HL-60 (cell line): ENCODE data around the gene FAM98C.

Experiments
- DNase-seq, 2 experiments: peaks; one replicate each; pipeline ENCODE4 v3.0.0-alpha.2; 2010 to 2020; ENCODE audit warnings: low read depth in 1 of 2, low spot score in 1 of 2
- H3K27ac ChIP-seq: fragments of 250-450 bp; sonication (Bioruptor Pico); replicated peaks from 2 replicates; pipeline ENCODE4 v1.5.1; 2020; ENCODE audit warnings: mild to moderate bottlenecking, moderate library complexity
- H3K27me3 ChIP-seq: fragments of 250-450 bp; sonication (Bioruptor Pico); 2 replicates; pipeline ENCODE4 v1.5.1; 2021; ENCODE audit warnings: mild to moderate bottlenecking, moderate library complexity; ENCODE audit not compliant: insufficient read depth, poor library complexity, severe bottlenecking
- H3K4me3 ChIP-seq: replicated peaks from 2 replicates; pipeline ENCODE4 v1.5.1; 2011; ENCODE audit warnings: mild to moderate bottlenecking, control low read depth, low read length; ENCODE audit not compliant: insufficient read depth
- GABPA ChIP-seq: IDR thresholded peaks from 2 replicates; pipeline ENCODE4 v1.6.1; 2012; ENCODE audit warnings: low read depth
- POLR2AphosphoS5 ChIP-seq: IDR thresholded peaks from 2 replicates; pipeline ENCODE4 v1.6.1; 2012; ENCODE audit warnings: low read depth
- REST ChIP-seq: IDR thresholded peaks from 2 replicates; pipeline ENCODE4 v1.6.1; 2012; ENCODE audit warnings: low read depth; ENCODE audit not compliant: insufficient replicate concordance
- SPI1 ChIP-seq: IDR thresholded peaks from 2 replicates; pipeline ENCODE4 v1.6.1; 2012; ENCODE audit warnings: low read depth, mild to moderate bottlenecking, borderline replicate concordance
- TF ChIP-seq, protein P1 (sequence below): IDR thresholded peaks from one replicate; pipeline ENCODE4 v1.5.1; 2011; ENCODE audit warnings: low read length, control low read depth, inconsistent platforms; ENCODE audit not compliant: insufficient read depth

FAM98C gene

GRCh38 chr19:38412961-38413360 lies 10.1 kb downstream of the FAM98C start:
- TF ChIP-seq POLR2AphosphoS5 (no peak), SPI1 (no peak), GABPA (no peak), REST (no peak)
- TF ChIP-seq, protein P1, sequence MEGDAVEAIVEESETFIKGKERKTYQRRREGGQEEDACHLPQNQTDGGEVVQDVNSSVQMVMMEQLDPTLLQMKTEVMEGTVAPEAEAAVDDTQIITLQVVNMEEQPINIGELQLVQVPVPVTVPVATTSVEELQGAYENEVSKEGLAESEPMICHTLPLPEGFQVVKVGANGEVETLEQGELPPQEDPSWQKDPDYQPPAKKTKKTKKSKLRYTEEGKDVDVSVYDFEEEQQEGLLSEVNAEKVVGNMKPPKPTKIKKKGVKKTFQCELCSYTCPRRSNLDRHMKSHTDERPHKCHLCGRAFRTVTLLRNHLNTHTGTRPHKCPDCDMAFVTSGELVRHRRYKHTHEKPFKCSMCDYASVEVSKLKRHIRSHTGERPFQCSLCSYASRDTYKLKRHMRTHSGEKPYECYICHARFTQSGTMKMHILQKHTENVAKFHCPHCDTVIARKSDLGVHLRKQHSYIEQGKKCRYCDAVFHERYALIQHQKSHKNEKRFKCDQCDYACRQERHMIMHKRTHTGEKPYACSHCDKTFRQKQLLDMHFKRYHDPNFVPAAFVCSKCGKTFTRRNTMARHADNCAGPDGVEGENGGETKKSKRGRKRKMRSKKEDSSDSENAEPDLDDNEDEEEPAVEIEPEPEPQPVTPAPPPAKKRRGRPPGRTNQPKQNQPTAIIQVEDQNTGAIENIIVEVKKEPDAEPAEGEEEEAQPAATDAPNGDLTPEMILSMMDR = no peak
- no peak for DNase-seq
- H3K27me3 ChIP-seq = no peaks in the 10 kb centered on the region
- H3K4me3 ChIP-seq = no peak overlapping the region
- H3K27ac ChIP-seq = no peak overlapping the region

DNA sequence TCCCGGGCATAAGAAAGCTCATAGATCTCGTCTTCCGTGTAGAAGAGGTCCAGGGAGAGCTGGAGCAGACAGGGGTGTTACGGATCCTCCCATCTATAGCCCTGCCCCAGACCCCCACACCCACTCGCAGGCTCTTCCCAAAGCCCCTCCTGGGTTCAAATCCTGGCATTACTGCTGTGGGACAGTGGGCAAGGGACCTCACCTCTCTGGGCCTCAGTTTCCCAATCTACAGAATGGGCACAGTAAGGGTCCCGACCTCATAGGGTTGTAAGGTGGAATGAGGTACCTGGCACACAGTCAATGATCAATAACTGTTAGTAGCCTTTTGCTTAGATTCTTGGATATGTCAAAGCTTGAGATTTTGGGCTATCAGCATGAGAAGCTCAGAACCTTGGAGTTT lies 10.5 kb downstream of the FAM98C start:
- Histone ChIP-seq H3K4me3 (no peak overlapping the region), H3K27ac (no peak overlapping the region), H3K27me3 (no peaks in the 10 kb centered on the region)
- no peak for DNase-seq
- TF ChIP-seq GABPA (no peak), SPI1 (no peak), POLR2AphosphoS5 (no peak), REST (no peak)
- TF ChIP-seq, protein P1 = no peak

GRCh38 chr19:38417146-38417543 lies 14.3 kb downstream of the FAM98C start:
- Histone ChIP-seq H3K27ac (peak overlapping the region; percentile 55), H3K4me3 (no peak overlapping the region), H3K27me3 (no peaks in the 10 kb centered on the region)
- no peak for DNase-seq
- TF ChIP-seq, protein P1 = no peak
- TF ChIP-seq SPI1 (no peak), GABPA (no peak)
